ENCODE measurements around the gene SMCO3. TPM values are rescaled to one million over a fixed set of nuclear protein-coding genes. Genes with fewer than 3 reads are reported as not detected.
A peak's percentile ranks its signal among the peaks of the same experiment; 100 is the strongest.

SMCO3 gene
- total RNA-seq, 1 experiment from 2014 or later: not detected

GRCh38 chr12:14845350-14845750, 31.4 kb upstream of the SMCO3 start:
- ATAC-seq (peak; percentile 87), DNase-seq (ENCODE audit: low read depth, low spot score) (peak; percentile 37)
- intact Hi-C loops (cut with micrococcal nuclease): loop anchor here (1.0 to 10.0 kb wide), 5 partner anchors 151 to 679 kb away; partner anchors contain the start of gene RERG
- ChIA-PET POLR2A (no interaction called here), CTCF (interaction anchor here (0.7 to 3.0 kb wide), 2 partner anchors 150 to 377 kb away, joined by 3 to 24 read pairs; no protein-coding TSS in a partner anchor), RAD21 (ENCODE audit: low non-redundant PET in 1 of 2, low total read pairs in 2 of 2, uncharacterized antibody in 2 of 2, unreplicated experiment in 2 of 2) (no interaction called here)
- no peaks in the 10 kb centered on the region for H3K9me3 ChIP-seq (ENCODE audit: control insufficient read depth in 1 of 2, insufficient read depth in 1 of 2, low read depth in 1 of 2, low read length in 2 of 2)
- H2AFZ ChIP-seq (ENCODE audit: low read depth, low read length, poor library complexity, severe bottlenecking): no peak overlapping the region
- no peak overlapping the region for H3K4me2 ChIP-seq (ENCODE audit: low read length)
- no peaks in the 10 kb centered on the region for H3K36me3 ChIP-seq (ENCODE audit: control insufficient read depth in 1 of 2, insufficient read depth in 2 of 2, low read length in 2 of 2)
- H3K4me3 ChIP-seq (replicated peaks in 1 of 2; ENCODE audit: low read depth in 1 of 2, low read length in 2 of 2): no peak overlapping the region
- no peaks in the 10 kb centered on the region for H3K9me2 ChIP-seq (ENCODE audit: insufficient read depth)
- TF ChIP-seq EZH2 (IDR thresholded peaks at IDR 0.05): no peak
- peak; percentile 67 to 86 (median 84) for TF ChIP-seq CTCF (IDR thresholded peaks at IDR 0.05 in 2 of 3, conservative IDR thresholded peaks at IDR 0.05 in 1 of 3; ENCODE audit: borderline replicate concordance in 1 of 3, insufficient read depth in 1 of 3, low read depth in 2 of 3, low read length in 2 of 3)
- TF ChIP-seq ZBTB33 (IDR thresholded peaks at IDR 0.05; ENCODE audit: extremely low read depth, insufficient replicate concordance, low read length): no peak
- peak; percentile 87 for TF ChIP-seq RAD21 (IDR thresholded peaks at IDR 0.05; ENCODE audit: low read depth)
- TF ChIP-seq ELF1 (IDR thresholded peaks at IDR 0.05; ENCODE audit: borderline replicate concordance, low read depth): no peak
- H3K27me3 ChIP-seq (ENCODE audit: insufficient read depth, low read length): no peaks in the 10 kb centered on the region
- no peak overlapping the region for H3K9ac ChIP-seq (ENCODE audit: low read length)
- no TSS peak for BruUV-seq (replicated peaks)
- H3K27ac ChIP-seq (ENCODE audit: low read depth, low read length): no peak overlapping the region
- H4K20me1 ChIP-seq (ENCODE audit: insufficient read depth): no peaks in the 10 kb centered on the region
- peaks cover 0 to 10% of the 10 kb centered on the region in 2 experiments; a peak in 2 of 4 replicates for H3K4me1 ChIP-seq (ENCODE audit: control insufficient read depth in 1 of 2, insufficient read depth in 2 of 2, low read length in 2 of 2)
- H3K79me2 ChIP-seq (ENCODE audit: insufficient read depth, low read length): no peaks in the 10 kb centered on the region
